Suprapubic skin (tissue), 3 donors: ENCODE results near the gene PDE8A.

Source experiments
- CTCF ChIP-seq, 2 donors: fragments of 200-600 bp in 1 of 2; fragments of 450-650 bp in 1 of 2; sonication (generic) in 1 of 2; IDR thresholded peaks; one replicate each; pipeline ENCODE4 v1.5.1; 2016 to 2019; ENCODE audit warnings: antibody characterized with exemption in 2 of 2, mild to moderate bottlenecking in 1 of 2, moderate library complexity in 1 of 2
- POLR2A ChIP-seq, 2 donors: fragments of 450-650 bp; IDR thresholded peaks; one replicate each; pipeline ENCODE4 v1.6.1; 2017; ENCODE audit warnings: antibody characterized with exemption in 2 of 2, mild to moderate bottlenecking in 2 of 2, moderate library complexity in 2 of 2

- peak in 1 of 2 donors; percentile 16 for TF ChIP-seq CTCF (IDR thresholded peaks at IDR 0.05)
- TF ChIP-seq POLR2A (IDR thresholded peaks at IDR 0.05), result no peak
These were observed 187.1 kb downstream of the PDE8A start for GRCh38 chr15:85168642-85169173.
